Dendritic cell treated with granulocyte-macrophage colony-stimulating factor and Interleukin-4, amounts not matched to agents 40 ng/mL and 50 ng/mL, for 4 days (primary cell): Measurements from ENCODE around the gene KRTAP10-10.
"Not testable (repeated sequence)": the region's sequence is repeated elsewhere in the genome, so short reads cannot be mapped to it uniquely, and the experiment has no call there.

ENCODE experiments used
- H3K27ac Mint-ChIP-seq: one replicate; pipeline ENCODE4 v1.8.0; 2022; ENCODE audit warnings: mild to moderate bottlenecking, mixed read lengths
- H3K27me3 Mint-ChIP-seq: one replicate; pipeline ENCODE4 v1.8.0; 2022; ENCODE audit warnings: mild to moderate bottlenecking, mixed read lengths
- H3K36me3 Mint-ChIP-seq: one replicate; pipeline ENCODE4 v1.8.0; 2022; ENCODE audit warnings: low read depth, mixed read lengths
- H3K4me1 Mint-ChIP-seq: one replicate; pipeline ENCODE4 v1.8.0; 2022; ENCODE audit warnings: low read depth, mixed read lengths
- H3K4me3 Mint-ChIP-seq: one replicate; pipeline ENCODE4 v1.8.0; 2022; ENCODE audit warnings: mild to moderate bottlenecking, moderate library complexity, mixed read lengths
- H3K9me3 Mint-ChIP-seq: one replicate; pipeline ENCODE4 v1.8.0; 2022; ENCODE audit warnings: mixed read lengths
- intact Hi-C: fragments of 100-400 bp; cut with micrococcal nuclease; formaldehyde crosslinking; loops from one replicate; pipeline ENCODE4 v1.15.0; 2022

KRTAP10-10 gene

GRCh38 chr21:44637018-44637850 is at the start of gene KRTAP10-10:
KRTAP10-10 (plus strand) TSS chr21:44637356; CDS start chr21:44637418, 62 bp downstream.
- H3K36me3 Mint-ChIP-seq = no peaks in the 10 kb centered on the region
- no peaks in the 10 kb centered on the region for H3K4me1 Mint-ChIP-seq
- H3K9me3 Mint-ChIP-seq = peaks cover 34% of the 10 kb centered on the region
- H3K27ac Mint-ChIP-seq = no peak within 1 kb of the TSS
- intact Hi-C loops = no loop called here
- no peak within 1 kb of the TSS for H3K4me3 Mint-ChIP-seq
- H3K27me3 Mint-ChIP-seq = peaks cover 6% of the 10 kb centered on the region

GRCh38 chr21:44589094-44589493 is 48.1 kb upstream of the KRTAP10-10 start:
- H3K9me3 Mint-ChIP-seq = peaks cover 8% of the 10 kb centered on the region
- intact Hi-C loops = no loop called here
- no peaks in the 10 kb centered on the region for H3K4me1 Mint-ChIP-seq
- no peak overlapping the region for H3K4me3 Mint-ChIP-seq
- H3K27ac Mint-ChIP-seq = no peak overlapping the region
- H3K36me3 Mint-ChIP-seq = no peaks in the 10 kb centered on the region
- H3K27me3 Mint-ChIP-seq = peaks cover 26% of the 10 kb centered on the region

- intact Hi-C loops = no loop called here
- Mint-ChIP-seq H3K27me3 (peaks cover 29% of the 10 kb centered on the region), H3K27ac (no peak overlapping the region), H3K9me3 (peaks cover 8% of the 10 kb centered on the region), H3K4me3 (no peak overlapping the region), H3K36me3 (no peaks in the 10 kb centered on the region), H3K4me1 (no peaks in the 10 kb centered on the region)
Observed at GRCh38 chr21:44589586-44590305, 47.4 kb upstream of the KRTAP10-10 start.

- Mint-ChIP-seq H3K36me3 (no peaks in the 10 kb centered on the region), H3K27ac (no peak overlapping the region), H3K4me1 (no peaks in the 10 kb centered on the region), H3K4me3 (no peak overlapping the region), H3K9me3 (peaks cover 7% of the 10 kb centered on the region), H3K27me3 (peaks cover 24% of the 10 kb centered on the region)
- intact Hi-C loops = no loop called here
Observed at GRCh38 chr21:44590311-44590721, 46.8 kb upstream of the KRTAP10-10 start.

GRCh38 chr21:44590897-44591800 is 46.0 kb upstream of the KRTAP10-10 start:
- H3K36me3 Mint-ChIP-seq, H3K4me1 Mint-ChIP-seq, H3K27ac Mint-ChIP-seq, H3K4me3 Mint-ChIP-seq, intact Hi-C loops, H3K9me3 Mint-ChIP-seq: not testable (repeated sequence)
- peaks cover 19% of the 10 kb centered on the region for H3K27me3 Mint-ChIP-seq

GRCh38 chr21:44591801-44592130 is 45.4 kb upstream of the KRTAP10-10 start:
- peaks cover 16% of the 10 kb centered on the region for H3K27me3 Mint-ChIP-seq
- H3K4me3 Mint-ChIP-seq, H3K27ac Mint-ChIP-seq, H3K36me3 Mint-ChIP-seq, H3K4me1 Mint-ChIP-seq, H3K9me3 Mint-ChIP-seq, intact Hi-C loops: not testable (repeated sequence)

- no peaks in the 10 kb centered on the region for H3K4me1 Mint-ChIP-seq
- H3K9me3 Mint-ChIP-seq = no peaks in the 10 kb centered on the region
- intact Hi-C loops = no loop called here
- H3K27ac Mint-ChIP-seq = no peak within 1 kb of the TSS
- peaks cover 15% of the 10 kb centered on the region for H3K27me3 Mint-ChIP-seq
- H3K36me3 Mint-ChIP-seq = no peaks in the 10 kb centered on the region
- H3K4me3 Mint-ChIP-seq = no peak within 1 kb of the TSS
Observed at GRCh38 chr21:44592446-44593311, 44.5 kb upstream of the KRTAP10-10 start, which contains the start of gene KRTAP10-6. KRTAP10-6 (minus strand) TSS chr21:44592505; CDS start chr21:44592484, 21 bp downstream.

GRCh38 chr21:44593598-44594405 is 43.4 kb upstream of the KRTAP10-10 start:
- H3K9me3 Mint-ChIP-seq = no peaks in the 10 kb centered on the region
- no peaks in the 10 kb centered on the region for H3K36me3 Mint-ChIP-seq
- no peak overlapping the region for H3K4me3 Mint-ChIP-seq
- H3K27ac Mint-ChIP-seq = no peak overlapping the region
- no peaks in the 10 kb centered on the region for H3K4me1 Mint-ChIP-seq
- intact Hi-C loops = no loop called here
- peaks cover 19% of the 10 kb centered on the region for H3K27me3 Mint-ChIP-seq

- no peaks in the 10 kb centered on the region for H3K4me1 Mint-ChIP-seq
- H3K27ac Mint-ChIP-seq = no peak overlapping the region
- no peaks in the 10 kb centered on the region for H3K9me3 Mint-ChIP-seq
- no peaks in the 10 kb centered on the region for H3K36me3 Mint-ChIP-seq
- intact Hi-C loops = no loop called here
- peaks cover 19% of the 10 kb centered on the region for H3K27me3 Mint-ChIP-seq
- H3K4me3 Mint-ChIP-seq = no peak overlapping the region
Observed at GRCh38 chr21:44594406-44594916, 42.7 kb upstream of the KRTAP10-10 start.

GRCh38 chr21:44595524-44595923 is 41.6 kb upstream of the KRTAP10-10 start:
- H3K27ac Mint-ChIP-seq = no peak overlapping the region
- no peaks in the 10 kb centered on the region for H3K36me3 Mint-ChIP-seq
- no peaks in the 10 kb centered on the region for H3K4me1 Mint-ChIP-seq
- intact Hi-C loops = no loop called here
- H3K4me3 Mint-ChIP-seq = no peak overlapping the region
- peaks cover 20% of the 10 kb centered on the region for H3K27me3 Mint-ChIP-seq
- no peaks in the 10 kb centered on the region for H3K9me3 Mint-ChIP-seq

- no peak overlapping the region for H3K4me3 Mint-ChIP-seq
- intact Hi-C loops = no loop called here
- no peaks in the 10 kb centered on the region for H3K9me3 Mint-ChIP-seq
- H3K4me1 Mint-ChIP-seq = no peaks in the 10 kb centered on the region
- no peaks in the 10 kb centered on the region for H3K36me3 Mint-ChIP-seq
- no peak overlapping the region for H3K27ac Mint-ChIP-seq
- peaks cover 24% of the 10 kb centered on the region for H3K27me3 Mint-ChIP-seq
Observed at GRCh38 chr21:44596068-44596725, 41.0 kb upstream of the KRTAP10-10 start.

GRCh38 chr21:44598061-44598460 is 39.1 kb upstream of the KRTAP10-10 start:
- Mint-ChIP-seq H3K4me1 (no peaks in the 10 kb centered on the region), H3K9me3 (no peaks in the 10 kb centered on the region), H3K27ac (no peak overlapping the region), H3K36me3 (no peaks in the 10 kb centered on the region), H3K4me3 (no peak overlapping the region), H3K27me3 (peaks cover 18% of the 10 kb centered on the region)
- intact Hi-C loops = no loop called here
